ENCODE data around the gene FKBP8.
A peak's percentile ranks its signal among the peaks of the same experiment; 100 is the strongest.

Gene FKBP8

DNA sequence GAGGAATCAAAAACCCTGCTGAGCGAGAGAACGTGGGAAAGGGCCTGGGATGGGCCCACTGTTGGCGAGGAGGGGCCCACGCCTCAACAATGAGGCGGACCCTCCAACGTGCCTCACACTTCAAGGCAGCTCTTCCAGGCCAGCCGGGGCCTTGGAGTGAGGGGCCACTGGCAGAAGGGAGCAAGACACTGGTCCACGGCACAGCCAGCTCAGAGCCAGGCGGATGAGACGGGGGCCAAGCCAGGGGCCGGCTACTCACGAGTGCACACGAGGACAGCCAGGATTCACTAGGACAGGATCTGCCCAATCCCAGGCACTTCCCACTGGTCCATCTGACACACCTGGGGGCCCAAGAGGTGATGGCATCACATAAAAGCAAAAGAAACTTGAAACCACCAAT lies 42.0 kb downstream of the FKBP8 start:
- DNase-seq = no peak

DNA sequence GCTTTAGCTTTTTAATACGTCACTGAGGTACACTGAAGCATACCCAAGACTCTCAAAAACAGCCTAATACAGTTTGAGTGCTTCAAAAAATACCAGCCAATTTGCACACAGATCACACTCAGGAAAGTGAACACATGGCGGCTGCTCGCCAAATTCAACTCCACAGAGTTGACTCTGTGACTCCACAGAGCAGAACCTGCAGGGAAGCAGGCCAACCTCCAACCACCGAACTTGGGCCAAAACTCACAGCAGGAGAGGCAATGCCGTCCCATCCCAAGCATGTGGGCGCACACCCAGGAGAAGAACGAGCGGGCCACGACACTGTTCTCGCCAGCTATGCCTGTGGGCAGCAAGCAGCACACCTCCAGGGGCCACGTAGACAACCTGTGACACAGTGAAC lies 42.6 kb downstream of the FKBP8 start:
- DNase-seq = no peak

DNA sequence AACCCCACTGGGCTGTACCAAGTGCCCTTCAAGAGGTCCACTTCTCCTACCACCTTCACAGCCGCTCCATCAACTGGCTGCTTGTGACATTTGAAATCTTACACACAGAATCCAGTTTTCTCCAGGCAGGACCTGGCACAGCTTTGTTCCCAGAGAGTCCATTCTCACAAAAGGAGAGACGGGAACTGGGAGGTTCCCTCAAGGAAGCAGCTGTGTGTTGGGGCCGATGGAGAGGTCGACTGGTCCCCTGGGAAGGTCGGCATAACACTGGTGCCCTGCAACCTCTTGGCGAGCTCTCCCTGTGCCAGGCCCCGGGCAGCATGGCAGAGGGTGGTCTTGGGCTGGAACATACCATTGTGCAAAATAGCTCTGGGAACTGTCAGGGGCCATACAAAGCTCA lies 43.0 kb downstream of the FKBP8 start:
- no peak for DNase-seq

- no peak for DNase-seq
These were observed 44.2 kb downstream of the FKBP8 start for GRCh38 chr19:18499055-18499775.

GRCh38 chr19:18496980-18497256 lies 46.5 kb downstream of the FKBP8 start:
- no peak for DNase-seq

DNA sequence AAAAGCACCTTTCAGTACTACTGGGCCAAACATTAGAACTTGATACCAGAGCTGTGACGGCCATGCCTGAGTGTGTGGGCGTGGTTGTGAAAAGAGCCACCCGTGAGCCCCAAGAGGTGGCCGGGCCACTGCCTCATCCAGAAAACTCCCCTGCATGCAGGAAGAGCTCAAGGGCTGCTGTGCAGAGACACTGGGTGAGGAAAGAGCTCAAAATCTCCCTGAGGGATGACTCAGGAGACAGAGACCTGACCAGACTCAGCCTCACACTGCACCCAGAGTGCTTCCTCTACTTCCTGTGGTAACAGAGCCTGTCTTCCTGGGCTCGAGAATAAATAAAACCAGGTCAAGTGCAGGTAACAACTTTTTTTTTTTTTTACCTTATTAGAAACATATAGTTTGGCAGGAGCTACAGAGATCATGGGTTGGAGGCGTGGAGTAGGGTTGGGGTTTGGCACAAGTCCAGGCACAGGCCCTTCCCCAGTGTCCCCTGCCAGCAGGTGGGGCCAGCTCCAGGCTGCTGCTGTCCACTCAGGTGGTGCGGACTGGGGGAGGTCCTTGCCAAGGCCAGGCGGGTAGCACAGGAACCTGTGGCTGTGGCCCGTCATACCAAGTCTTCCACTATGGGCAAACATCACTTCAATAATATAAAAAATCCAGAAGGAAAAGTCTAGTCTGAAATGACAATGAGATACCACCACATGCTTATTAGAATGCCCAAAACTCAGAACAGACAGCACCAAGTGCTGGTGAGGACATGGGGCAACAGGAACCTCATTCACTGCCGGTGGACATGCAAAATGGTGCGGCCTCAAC lies 47.0 kb downstream of the FKBP8 start:
- peak; percentile 87 for DNase-seq

- no peak for DNase-seq
These were observed 48.0 kb downstream of the FKBP8 start for GRCh38 chr19:18495204-18495911.

DNA sequence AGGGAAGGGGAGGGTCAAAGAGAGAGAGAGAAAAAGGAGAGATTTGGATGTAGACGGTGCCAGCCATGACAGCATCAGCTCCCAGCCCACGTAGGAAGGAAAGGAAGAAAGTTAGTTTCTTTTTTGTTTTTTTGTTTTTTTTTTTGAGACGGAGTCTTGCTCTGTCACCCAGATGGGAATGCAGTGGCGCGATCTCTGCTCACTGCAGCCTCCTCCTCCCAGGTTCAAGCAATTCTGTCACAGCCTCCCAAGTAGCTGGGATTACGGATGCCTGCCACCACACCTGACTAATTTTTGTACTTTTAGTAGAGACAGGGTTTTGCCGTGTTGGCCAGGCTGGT lies 49.1 kb downstream of the FKBP8 start:
- DNase-seq = peak; percentile 46

DNA sequence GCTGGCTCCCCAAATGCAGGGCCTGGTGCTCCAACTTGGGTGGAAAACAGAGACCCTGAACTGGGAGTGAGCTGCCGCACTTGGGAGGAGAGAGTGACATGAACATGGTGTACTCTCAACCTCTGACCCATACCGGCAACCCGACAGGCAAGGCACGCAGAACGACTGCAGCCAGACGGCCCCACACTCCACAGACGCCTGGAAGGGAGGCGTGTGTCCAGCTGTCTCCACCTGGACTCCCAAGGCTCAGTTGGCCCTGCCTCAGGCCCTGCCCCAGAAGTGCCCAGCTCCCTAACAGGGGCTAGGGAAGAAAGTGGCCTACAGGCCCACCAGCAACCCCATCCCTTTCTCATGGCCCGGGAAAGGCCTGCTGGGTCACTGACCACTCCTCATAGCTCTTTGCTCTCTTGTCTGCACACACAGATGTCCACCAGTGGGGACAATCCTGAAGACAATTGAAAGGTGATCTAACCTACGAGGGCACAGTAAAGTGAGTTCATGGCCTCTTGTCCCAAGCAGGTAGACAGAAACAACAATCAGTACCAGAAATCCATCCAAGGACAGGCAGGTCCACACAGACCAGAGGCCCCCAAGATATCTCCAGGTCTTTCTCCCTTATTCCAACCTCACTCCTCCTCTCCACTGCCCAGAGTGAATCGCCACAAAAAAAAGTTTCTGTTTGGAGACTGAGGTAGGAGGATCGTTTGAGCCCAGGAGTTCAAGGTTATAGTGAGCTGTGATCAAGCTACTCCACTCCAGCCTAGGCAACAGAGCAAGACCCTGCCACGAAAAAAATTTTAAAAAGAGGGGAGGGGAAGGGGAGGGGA lies 49.7 kb downstream of the FKBP8 start:
- DNase-seq = no peak

GRCh38 chr19:18491995-18492953 lies 51.1 kb downstream of the FKBP8 start:
- no peak for DNase-seq

DNA sequence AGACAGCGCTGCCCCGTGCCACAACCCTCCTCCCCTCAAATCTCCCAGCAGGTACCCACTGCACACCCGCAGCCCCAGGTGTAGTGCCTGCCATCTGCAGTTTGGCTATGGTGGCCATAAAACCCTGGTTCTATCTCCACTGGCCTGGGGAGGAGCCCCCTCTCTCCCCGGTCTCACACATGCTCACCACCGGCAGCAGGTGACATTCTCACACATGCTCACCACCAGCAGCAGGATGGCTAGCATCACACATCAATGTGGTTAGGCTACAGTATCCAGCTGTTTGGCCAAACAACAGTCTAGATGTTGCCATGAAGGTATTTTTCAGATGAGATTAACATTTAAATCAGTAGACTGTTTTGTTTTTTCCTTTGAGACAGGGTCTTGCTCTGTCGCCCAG lies 52.6 kb downstream of the FKBP8 start:
- DNase-seq = no peak

- DNase-seq = no peak
These were observed 53.7 kb downstream of the FKBP8 start for GRCh38 chr19:18489627-18490184.

DNA sequence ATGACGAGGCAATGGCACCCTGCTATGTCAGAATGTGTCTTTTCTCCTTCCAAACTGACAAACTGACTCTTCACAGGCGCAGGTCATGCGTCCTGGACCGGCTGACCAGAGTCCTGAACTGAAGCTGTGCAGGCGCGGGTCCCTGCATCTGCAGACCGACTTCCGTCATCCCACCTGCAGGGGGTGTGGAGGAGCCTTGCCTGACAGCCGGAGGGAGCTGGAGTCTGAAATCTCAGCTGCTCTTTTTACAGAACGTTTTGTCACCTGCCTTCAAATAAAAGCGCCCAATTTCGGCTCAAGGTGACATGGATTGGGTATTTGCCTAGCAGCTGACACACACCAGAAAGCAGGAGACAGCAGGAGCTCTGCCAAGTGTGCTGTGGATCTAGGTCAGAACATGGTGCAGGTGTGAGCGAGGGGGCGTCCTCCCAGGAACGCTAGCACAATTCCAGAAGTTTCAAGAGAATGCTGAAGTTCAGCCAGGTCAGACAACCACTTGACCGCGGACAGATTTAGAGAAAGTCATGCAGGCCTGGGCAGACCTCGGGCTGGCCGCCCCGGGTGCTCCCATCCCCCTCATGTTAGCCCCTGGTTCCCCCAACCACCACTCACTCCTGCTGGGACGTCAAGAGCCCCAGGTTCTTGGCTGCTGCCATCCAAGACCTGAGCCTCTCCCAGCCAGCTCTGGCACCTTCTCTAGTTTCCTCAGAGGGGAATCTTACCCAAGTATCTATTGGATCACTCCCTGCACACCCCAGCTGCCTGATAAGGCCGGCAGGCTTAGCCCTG lies 54.3 kb downstream of the FKBP8 start:
- no peak for DNase-seq

- DNase-seq = peak; percentile 46
These were observed 55.0 kb downstream of the FKBP8 start for GRCh38 chr19:18488403-18488723.

- DNase-seq = no peak
These were observed 55.6 kb downstream of the FKBP8 start for GRCh38 chr19:18487576-18488402.

GRCh38 chr19:18486746-18487145 lies 56.6 kb downstream of the FKBP8 start:
- DNase-seq = no peak

DNA sequence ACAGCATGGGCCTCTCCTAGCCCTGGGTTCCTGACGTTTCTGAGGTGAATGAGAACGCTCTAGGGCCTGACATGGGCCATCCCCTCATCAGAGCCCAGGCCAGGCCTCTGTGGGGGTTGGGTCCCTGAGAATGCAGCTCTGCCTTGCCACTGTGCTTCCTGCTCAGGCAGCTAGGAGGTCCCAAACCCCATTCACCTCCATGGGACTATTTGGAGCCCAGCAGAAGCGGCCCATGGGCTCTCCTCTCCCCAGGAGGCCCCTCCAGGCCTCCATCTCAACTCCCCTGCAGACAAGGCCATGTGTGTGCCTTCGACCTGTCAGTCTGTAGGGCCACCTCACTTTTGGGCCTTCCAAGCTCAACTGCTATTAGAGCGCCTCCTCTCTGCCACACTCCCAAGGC lies 58.4 kb downstream of the FKBP8 start:
- no peak for DNase-seq

- DNase-seq = no peak
These were observed 60.1 kb downstream of the FKBP8 start for GRCh38 chr19:18483119-18483890.
